Renal pelvis (tissue), 4 donors: ENCODE results near the gene HOXD12. TPM values are rescaled to one million over a fixed set of nuclear protein-coding genes. Genes with fewer than 3 reads are reported as not detected.
A peak's percentile ranks its signal among the peaks of the same experiment; 100 is the strongest.

Source experiments
- DNase-seq: peaks from one replicate; pipeline ENCODE4 v3.0.0-alpha.2; 2013
- polyA plus RNA-seq, 3 donors: library from polyadenylated mRNA; unstranded; fragments of 120-200 nt; gene quantifications; one replicate each; pipeline ENCODE4 v1.2.1, GENCODE V29; 2013; ENCODE audit not compliant: insufficient read length in 3 of 3

The HOXD12 gene
- polyA plus RNA-seq, 3 donors, result 0.34 to 1.1 (median 0.52) TPM

DNA sequence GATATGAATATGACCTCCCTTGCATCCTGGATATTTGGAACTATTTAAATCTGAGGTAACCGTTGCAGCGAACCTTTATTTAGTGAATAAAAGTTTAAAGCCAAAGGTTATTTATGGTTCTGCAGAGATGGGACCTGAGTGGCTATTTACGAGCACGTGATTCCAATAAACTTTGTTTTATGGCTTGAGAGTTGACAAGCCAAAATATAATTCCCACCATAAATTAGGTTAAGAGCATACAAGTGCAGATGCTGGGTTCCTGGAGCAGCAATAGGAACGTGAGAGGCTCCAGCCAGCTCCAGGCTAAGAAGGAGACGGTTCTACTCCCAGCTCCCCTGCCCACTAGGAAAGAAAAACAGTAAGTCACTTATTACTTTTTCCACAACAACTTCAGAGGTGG is 46.5 kb downstream of the HOXD12 start:
- peak; percentile 86 for DNase-seq

- DNase-seq, result no peak
Observed at GRCh38 chr2:176146645-176147044, 47.0 kb downstream of the HOXD12 start.

GRCh38 chr2:176147210-176147799 is 47.7 kb downstream of the HOXD12 start:
- DNase-seq, result no peak

- no peak for DNase-seq
Observed at GRCh38 chr2:176147800-176148496, 48.4 kb downstream of the HOXD12 start.

GRCh38 chr2:176148751-176149421 is 49.3 kb downstream of the HOXD12 start:
- DNase-seq, result no peak

DNA sequence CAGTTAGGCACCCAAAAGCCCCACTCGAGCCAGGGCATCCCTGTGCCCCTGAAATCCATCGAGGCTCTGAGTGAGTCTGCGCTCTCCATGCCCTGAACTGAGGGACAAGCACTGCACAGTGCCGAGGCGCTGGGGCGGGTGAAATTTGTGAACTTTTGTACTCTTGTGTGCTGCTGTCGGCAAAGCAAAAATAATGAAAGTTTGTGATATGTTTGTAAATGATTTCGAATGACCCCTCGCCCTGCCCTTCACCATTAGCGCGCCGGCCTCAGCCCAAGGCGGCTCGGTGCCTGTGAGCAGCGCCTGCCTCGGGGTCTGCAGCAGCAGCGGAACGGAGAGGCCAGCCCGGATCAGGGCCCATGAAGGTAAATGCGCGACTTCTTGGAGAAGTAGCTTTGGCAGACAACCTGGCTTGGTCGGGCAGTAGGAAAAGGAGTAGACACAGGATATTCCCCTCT is 49.9 kb downstream of the HOXD12 start:
- DNase-seq, result no peak

DNA sequence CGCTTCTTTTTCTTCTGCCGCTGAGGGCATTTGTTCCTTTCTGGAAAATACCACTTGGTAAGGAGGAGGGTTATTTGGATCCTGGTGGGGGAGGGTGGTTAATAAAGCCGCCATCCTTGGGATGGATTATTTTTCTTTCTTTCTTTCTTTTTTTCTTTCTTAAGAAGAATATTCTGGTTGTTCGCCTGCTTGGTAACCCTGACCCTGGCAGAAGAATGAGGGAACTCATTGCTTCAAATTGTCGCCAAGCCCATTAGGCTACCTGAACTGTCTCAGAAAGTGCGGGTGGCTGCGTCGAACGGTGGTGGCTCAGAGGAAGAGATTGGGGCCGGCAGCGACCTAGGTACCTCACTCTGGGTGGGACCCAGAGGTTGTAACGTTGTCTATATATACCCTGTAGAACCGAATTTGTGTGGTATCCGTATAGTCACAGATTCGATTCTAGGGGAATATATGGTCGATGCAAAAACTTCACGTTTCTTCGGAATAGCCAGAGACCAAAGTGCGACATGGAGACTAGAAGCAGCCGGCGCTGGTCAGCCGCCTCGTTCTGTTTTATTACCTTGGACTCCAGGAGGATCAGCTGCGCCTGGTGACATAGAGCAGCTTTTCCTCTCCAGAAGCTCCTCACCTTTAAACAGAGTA is 50.5 kb downstream of the HOXD12 start:
- no peak for DNase-seq

GRCh38 chr2:176150584-176151441 is 51.2 kb downstream of the HOXD12 start:
- no peak for DNase-seq

DNA sequence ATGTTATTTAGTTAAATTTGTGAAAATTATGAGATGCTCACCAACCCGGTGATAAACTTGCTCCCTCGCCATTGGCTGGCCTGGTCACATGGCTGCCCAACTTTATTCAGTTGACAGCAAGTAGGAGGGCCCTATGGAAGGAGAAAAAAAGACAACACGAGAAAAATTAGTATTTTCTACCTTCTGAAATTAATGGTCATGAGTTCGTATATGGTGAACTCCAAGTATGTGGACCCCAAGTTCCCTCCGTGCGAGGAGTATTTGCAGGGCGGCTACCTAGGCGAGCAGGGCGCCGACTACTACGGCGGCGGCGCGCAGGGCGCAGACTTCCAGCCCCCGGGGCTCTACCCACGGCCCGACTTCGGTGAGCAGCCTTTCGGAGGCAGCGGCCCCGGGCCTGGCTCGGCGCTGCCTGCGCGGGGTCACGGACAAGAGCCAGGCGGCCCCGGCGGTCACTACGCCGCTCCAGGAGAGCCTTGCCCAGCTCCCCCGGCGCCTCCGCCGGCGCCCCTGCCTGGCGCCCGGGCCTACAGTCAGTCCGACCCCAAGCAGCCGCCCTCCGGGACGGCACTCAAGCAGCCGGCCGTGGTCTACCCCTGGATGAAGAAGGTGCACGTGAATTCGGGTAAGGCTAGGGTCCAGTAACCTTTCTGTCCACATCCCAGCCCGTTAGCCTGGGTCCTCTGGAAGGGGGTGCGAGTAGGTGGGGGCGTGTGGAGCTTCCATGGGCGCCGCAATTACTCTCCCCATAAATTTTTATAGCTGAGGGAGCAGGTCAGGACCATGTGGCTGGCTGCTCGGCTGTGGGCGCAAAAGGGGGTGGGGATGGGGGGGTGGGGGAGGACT is 52.1 kb downstream of the HOXD12 start, which contains the start of gene HOXD4:
Gene HOXD4, plus strand, starts transcription at position 109 of the 846 bp plus-strand sequence. Its CDS starts 84 bp downstream, at position 193.
- no peak for DNase-seq

Other genes with a start within 250 kb of the HOXD12 start
- gene LNPK, start 97.5 kb upstream of the HOXD12 start, polyA plus RNA-seq, result 10 to 100 TPM; 23.3 to 24.0 (median 23.7) TPM
- gene EVX2, start 15.8 kb upstream of the HOXD12 start, polyA plus RNA-seq, result under 1 TPM in 1 of 3 donors, not detected in 2; 0.01 TPM
- under 1 TPM; 0.08 to 0.33 (median 0.20) TPM for gene HOXD13, start 7.1 kb upstream of the HOXD12 start, polyA plus RNA-seq
- gene HOXD11, start 7.5 kb downstream of the HOXD12 start, polyA plus RNA-seq, result 10 to 100 TPM; 56.2 to 72.4 (median 64.8) TPM
- gene HOXD10, start 17.0 kb downstream of the HOXD12 start, polyA plus RNA-seq, result 100 to 1,000 TPM; 147 to 203 (median 149) TPM
- gene HOXD9, start 22.9 kb downstream of the HOXD12 start, polyA plus RNA-seq, result 100 to 1,000 TPM in 1 of 3 donors, 10 to 100 TPM in 2; 87.5 to 104 (median 88.6) TPM
- 100 to 1,000 TPM; 171 to 182 (median 181) TPM for gene HOXD8, start 29.9 kb downstream of the HOXD12 start, polyA plus RNA-seq
- gene HOXD4, start 51.8 kb downstream of the HOXD12 start, polyA plus RNA-seq, result 10 to 100 TPM; 53.4 to 68.0 (median 67.5) TPM
- gene HOXD3, start 57.5 kb downstream of the HOXD12 start, polyA plus RNA-seq, result 10 to 100 TPM; 26.0 to 32.8 (median 28.9) TPM
- gene HOXD1, start 88.9 kb downstream of the HOXD12 start, polyA plus RNA-seq, result 10 to 100 TPM in 1 of 3 donors, 1 to 10 TPM in 2; 9.1 to 11.5 (median 9.9) TPM
- 10 to 100 TPM; 81.3 to 90.6 (median 89.9) TPM for gene MTX2, start 169.6 kb downstream of the HOXD12 start, polyA plus RNA-seq